ENCODE measurements around the gene PHAX.
"Not testable (repeated sequence)": the region's sequence is repeated elsewhere in the genome, so short reads cannot be mapped to it uniquely, and the experiment has no call there.

Gene PHAX

DNA sequence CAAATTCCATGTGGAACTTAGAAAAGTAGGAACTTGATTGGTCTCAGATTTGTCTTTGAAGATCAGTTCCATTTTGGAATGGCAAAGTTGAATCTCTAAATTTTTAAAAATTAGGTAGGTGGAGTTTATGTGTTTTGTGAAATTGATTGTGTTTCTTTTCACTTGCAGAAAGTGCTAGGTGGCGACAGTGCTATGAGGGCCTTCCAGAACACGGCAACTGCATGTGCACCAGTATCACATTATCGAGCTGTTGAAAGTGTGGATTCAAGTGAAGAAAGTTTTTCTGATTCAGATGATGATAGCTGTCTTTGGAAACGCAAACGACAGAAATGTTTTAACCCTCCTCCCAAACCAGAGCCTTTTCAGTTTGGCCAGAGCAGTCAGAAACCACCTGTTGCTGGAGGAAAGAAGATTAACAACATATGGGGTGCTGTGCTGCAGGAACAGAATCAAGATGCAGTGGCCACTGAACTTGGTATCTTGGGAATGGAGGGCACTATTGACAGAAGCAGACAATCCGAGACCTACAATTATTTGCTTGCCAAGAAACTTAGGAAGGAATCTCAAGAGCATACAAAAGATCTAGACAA lies 2.8 kb downstream of the PHAX start:
- no peak for DNase-seq (ENCODE audit: low read depth in 2 of 2)

DNA sequence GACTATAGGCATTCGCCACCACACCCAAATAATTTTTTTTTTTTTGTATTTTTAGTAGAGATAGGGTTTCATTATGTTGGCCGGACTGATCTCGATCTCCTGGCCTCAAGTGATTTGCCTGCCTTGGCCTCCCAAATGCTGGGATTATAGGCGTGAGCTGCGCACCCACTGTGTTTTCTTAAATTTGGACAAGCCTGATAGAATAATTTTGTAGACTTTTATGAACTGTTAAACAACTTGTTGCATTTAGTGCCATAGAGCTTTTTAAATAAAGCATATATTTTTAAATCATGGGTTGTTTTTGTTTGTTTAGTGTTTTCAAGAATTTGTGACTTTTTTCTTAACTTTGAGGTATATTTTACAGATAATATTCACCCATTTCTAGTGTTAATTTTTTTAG lies 4.8 kb downstream of the PHAX start:
- DNase-seq (ENCODE audit: low read depth in 2 of 2), result no peak

DNA sequence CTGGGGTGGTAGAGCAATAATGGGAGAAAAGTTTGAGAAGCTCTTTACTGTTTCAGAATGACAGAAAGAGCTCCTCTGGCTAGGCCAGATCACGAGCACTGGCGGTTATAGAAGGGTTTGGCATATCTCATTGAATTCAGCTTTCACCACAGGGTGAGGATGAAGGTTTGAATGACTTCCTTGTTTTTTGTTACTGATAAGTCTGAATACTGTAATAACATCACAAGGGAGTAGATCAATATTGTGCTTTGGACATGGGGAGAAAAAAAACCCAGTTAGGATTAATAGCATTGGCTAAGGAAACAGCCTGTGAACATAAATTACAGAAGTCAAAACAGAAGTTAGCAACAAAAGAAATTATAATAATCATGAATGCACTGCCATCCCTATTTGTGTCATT lies 9.4 kb downstream of the PHAX start:
- no peak for DNase-seq (ENCODE audit: low read depth in 2 of 2)

DNA sequence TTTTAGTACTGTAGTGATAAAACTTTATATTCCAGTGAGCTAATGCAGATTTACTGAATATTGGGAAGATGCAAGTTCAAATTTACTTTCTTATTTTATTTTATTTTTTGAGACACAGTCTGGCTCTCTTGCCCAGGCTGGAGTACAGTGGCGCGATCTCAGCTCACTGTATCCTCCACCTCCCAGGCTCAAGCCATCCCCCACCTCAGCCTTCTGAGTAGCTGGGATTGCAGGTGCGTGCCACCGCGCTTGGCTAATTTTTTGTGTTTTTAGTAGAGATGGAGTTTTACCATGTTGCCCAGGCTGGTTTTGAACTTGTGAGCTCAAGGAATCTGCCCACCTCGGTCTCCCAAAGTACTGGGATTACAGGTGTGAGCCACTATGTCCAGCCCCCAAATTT lies 9.9 kb downstream of the PHAX start:
- DNase-seq (ENCODE audit: low read depth in 2 of 2), result no peak

DNA sequence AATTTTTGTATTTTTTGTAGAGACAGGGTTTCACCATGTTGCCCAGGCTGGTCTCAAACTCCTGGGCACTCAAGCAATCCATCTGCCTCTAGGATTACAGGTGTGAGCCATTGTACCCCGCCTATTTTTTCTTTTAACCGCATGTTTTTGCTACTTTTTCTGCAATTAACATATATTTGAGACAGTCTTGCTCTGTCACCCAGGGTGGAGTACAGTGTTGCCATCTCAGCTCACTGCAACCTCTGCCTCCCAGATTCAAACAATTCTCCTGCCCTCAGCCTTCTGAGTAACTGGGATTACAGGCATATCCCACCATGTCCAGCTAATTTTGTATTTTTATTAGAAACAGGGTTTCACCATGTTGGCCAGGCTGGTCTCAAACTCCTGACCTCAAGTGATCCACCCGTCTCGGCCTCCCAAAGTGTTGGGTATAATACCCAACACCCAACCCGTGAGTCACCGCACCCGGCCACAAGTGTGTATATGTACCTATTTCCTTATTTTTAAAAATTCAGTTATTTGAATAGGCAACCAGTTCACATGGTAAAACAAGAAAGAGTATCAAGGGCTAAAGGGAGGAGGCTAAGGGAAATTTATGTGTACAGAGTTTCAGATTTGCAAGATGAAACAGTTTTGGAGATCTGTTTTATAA lies 13.3 kb downstream of the PHAX start:
- DNase-seq (ENCODE audit: low read depth in 2 of 2), result no peak

DNA sequence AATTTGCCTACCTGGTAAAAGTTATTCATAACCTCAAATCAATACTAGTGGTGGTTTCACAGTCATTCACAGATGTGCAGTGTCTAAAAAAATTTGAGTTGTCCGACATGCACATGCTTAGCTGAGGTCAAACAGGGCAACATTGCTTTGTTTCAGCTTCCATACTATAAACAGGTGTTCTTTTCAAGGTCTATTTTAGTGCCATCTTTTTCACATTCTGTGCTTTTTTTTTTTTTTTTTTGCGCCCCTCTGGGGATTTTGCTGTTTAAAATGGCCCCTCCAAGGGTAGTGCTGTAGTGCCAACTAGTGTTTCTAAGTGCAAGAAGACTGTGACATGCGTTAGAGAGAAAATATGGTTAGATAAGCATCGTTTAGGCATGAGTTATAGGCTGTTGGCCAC lies 14.5 kb downstream of the PHAX start:
- no peak for DNase-seq (ENCODE audit: low read depth in 2 of 2)

DNA sequence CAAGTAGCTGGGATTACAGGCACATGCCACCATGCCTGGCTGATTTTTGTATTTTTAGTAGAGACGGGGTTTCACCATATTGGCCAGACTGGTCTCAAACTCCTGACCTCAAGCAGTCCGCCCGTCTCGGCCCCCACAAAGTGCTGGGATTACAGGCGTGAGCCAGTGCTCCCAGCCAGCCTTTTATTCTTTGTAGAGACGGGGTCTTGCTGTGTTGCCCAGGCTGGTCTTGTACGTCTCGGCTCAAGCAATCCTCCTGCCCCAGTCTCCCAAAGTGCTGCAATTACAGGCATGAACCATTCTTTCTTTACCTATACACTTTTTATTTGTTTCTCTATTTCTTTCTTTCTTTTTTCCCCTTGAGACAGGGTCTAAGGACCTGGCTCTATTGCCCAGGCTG lies 16.9 kb downstream of the PHAX start:
- DNase-seq (ENCODE audit: low read depth in 2 of 2), result not testable (repeated sequence)

DNA sequence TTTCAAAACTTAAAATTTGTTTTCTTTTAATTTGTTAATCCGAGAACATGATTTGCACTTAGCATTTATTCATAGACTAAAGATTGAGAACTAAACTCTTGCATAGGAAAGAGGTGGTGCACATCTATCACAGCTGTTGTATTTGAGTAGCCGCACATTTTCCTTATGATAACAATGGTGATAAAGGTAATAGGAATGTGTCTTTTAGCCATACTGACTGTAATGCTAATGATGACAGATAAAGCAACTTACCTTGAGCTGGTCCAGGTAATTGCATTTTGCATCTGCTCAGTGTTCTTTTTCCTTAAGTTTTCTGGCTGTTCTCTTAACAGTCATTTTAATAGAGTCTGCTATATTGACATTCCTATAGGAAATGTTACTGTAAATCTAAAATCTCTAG lies 19.0 kb downstream of the PHAX start:
- DNase-seq (ENCODE audit: low read depth in 2 of 2), result no peak

DNA sequence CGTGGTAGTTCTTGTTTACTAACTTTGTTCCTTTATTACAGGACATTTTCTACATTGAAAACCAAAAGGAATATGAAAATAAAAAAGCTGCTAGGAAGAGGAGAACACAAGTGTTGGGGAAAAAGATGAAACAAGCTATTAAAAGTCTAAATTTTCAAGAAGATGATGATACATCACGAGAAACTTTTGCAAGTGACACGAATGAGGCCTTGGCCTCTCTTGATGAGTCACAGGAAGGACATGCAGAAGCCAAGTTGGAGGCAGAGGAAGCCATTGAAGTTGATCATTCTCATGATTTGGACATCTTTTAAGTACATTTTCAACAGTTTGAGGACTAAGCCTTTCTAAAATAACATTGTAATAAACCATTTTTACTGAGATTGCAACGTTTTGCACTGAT lies 23.8 kb downstream of the PHAX start:
- no peak for DNase-seq (ENCODE audit: low read depth in 2 of 2)

DNA sequence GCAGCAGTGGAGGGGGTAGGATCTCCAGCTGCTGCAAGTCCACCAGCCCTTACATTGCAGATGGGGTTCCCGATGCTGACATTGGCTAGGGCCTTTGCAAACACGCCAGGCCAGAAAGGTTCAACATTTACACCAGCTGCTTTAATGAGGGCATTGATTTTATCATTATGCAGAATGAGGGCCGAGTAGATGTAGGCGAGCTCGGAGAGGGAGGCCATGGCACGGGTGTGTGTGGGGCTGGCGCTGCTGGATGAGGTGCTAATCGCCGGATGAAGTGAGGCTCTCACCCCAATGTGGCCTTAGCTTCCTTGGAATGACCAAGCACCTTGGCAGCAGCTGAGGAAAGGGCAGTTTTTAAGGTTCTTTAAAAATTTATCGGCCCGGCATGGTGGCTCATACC lies 27.4 kb downstream of the PHAX start:
- no peak for DNase-seq (ENCODE audit: low read depth in 2 of 2)

DNA sequence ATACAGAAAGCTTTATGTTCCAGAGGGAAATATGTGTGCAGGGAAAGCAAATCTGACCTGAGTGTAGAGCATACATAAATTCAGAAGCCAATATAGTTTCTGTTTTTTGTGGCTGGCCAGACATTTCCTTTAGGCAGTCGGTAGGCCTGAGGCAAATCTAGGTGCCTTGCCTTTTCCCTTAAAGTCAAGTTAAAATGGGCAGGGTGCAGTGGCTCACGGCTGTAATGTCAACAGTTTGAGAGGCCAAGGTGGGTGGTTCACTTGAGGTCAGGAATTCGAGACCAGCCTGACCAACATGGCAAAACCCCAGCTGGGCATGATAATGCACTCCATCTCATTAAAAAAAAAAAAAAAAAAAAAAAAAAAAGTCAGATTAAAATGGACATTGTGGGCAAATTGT lies 31.2 kb downstream of the PHAX start:
- DNase-seq (ENCODE audit: low read depth in 2 of 2), result no peak

DNA sequence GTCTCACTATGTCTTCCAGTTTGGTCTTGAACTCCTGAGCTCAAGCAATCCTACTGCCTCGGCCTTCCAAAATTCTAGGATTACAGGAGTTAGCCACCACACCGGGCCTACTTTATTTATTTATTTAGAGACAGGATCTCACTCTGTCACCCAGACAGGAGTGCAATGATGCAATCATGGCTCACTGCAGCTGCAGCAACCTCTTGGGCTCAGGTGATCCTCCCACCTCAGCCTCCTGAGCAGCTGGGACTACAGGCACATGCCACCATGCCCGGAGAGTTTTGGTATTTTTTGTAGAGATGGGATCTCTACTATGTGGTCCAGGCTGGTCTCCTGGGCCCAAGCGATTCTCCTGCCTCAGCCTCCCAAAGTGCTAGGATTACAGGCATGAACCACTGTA lies 32.8 kb downstream of the PHAX start:
- no peak for DNase-seq (ENCODE audit: low read depth in 2 of 2)

DNA sequence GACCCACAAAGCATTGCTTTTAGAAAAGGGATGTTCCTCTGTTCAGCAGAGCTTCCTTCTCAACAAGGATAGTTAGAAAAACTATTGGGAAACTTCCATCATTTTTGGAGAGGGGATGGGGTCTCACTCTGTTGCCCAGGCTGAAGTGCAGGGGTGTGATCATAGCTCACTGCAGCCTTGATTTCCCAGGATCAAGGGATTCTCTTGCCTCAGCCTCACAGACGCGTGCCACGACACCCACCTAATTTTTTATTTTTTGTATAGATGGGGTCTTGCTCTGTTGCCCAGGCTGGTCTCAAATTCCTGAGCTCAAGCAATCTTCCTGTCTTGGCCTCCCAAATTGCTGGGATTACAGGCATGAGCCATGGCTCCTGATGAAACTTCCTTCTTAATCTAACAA lies 34.8 kb downstream of the PHAX start:
- DNase-seq (ENCODE audit: low read depth in 2 of 2), result no peak

DNA sequence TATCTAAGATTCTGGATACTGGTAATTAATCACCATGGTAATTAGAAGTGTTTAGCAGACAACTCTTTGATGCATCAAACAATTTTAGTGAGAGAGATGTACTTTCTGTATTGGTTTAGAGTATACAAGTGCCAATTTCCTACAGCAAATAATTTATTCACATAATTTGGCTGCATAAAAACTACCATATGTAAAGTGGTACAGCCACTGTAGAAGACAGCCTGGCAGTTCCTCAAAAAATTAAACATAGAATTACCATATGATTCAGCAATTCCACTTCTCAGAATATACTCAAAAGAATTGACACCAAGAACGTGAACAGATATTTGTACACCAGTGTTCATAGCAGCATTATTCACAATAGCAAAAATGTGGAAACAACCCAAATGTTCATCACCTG lies 36.2 kb downstream of the PHAX start:
- no peak for DNase-seq (ENCODE audit: low read depth in 2 of 2)

DNA sequence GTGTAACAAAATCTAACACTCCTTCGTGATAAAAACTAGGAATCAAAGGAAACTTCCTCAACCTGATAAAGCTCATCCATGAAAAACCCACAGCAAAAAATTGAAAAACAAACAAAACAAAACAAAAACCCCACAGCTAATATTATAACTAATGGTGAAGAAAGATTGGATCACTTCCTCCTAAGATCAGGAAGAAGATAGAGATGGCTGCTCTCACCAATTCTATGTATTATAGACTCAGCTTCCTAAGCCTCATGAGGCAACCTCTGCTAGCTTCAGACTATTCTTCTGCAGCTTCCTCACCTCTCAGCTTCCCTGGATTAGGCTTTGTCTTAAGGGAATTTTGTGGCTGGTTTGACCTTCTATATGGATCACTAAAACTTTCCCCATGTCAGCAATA lies 40.1 kb downstream of the PHAX start:
- DNase-seq (ENCODE audit: low read depth in 2 of 2), result no peak

DNA sequence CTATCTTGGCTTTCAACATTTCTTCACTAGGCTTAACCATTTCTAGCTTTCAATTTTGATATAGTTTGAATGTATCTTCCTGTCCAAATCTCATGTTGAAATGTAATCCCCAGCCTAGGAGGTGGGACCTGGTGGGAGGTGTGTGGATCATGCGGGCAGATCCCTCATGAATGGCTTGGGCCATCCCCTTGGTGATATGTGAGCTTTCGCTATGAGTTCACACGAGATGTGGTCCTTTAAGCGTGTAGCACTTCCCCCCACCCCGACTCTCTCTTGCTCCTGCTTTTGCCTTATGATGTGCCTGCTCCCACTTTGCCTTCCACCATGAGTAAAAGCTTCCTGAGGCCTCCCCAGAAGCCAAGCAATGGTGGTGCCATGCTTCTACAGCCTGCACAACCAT lies 40.6 kb downstream of the PHAX start:
- no peak for DNase-seq (ENCODE audit: low read depth in 2 of 2)

DNA sequence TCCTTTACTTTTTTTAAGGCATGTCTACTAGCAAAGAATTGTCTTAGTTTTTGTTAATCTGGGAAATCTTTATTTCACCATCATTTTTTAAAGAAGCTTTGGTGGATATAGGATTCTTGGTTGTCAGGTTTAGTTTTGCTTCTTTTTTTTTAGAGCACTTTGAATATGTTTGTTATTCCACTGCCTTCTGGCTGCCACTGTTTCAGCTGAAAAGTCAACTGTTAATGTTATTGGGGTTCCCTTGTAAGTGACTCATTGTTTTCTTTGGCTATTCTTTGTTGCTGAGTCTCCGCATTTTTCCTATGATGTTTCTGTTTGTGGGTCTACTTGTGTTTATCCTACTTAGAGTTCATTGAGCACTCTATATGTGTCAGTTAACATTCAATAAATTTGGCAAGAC lies 44.4 kb downstream of the PHAX start:
- DNase-seq (ENCODE audit: low read depth in 2 of 2), result no peak

DNA sequence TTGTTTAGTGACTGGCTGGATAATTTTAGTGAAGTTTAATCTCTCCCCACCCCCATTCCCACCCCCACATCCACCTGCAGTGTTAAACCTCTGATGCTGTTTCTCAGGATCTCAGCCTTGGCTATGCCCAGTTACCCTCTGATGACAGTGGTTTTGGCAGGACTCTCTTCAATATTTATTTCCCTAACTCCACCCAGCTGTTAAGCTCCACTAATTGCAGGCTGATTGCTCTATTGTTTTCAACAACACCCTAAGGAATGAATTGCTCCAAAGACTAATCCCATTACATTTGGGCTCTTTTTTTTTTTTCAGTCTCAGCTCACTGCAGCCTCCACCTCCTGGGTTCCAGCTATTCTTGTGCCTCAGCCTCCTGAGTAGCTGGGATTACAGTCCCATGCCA lies 46.3 kb downstream of the PHAX start:
- DNase-seq (ENCODE audit: low read depth in 2 of 2), result no peak

DNA sequence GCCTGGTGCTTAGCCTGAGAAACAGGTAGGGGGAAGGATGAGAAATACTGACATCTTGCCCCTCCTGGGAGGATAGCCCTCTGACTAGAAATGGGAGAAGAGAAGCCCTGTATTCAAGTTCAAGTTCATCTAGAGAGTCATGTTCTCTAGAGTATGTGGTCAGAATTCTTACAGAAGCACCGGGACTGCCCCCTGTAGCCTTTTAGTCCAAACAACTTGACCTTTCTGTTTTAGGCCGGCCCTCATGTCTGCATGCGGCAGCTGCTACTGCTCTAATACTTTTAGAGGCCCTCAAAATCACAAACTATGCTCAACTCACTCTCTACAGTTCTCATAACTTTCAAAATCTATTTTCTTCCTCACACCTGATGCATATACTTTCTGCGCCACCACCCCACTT lies 47.7 kb downstream of the PHAX start:
- DNase-seq (ENCODE audit: low read depth in 2 of 2), result no peak

DNA sequence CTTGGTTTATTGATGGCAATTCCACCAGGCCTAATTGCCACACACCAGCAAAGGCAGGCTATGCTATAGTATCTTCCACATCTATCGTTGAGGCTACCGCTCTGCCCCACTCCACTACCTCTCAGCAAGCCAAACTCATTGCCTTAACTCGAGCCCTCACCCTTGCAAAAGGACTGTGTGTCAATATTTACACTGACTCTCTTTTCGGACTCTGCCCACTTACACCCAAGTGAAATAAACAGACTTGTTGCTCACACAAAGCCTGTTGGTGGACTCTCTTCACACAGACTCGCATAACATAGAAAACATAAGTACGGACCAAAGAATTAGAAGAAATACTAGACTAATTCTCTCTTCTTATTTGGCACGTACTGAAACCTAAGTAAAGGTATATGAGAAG lies 48.3 kb downstream of the PHAX start:
- not testable (repeated sequence) for DNase-seq (ENCODE audit: low read depth in 2 of 2)

DNA sequence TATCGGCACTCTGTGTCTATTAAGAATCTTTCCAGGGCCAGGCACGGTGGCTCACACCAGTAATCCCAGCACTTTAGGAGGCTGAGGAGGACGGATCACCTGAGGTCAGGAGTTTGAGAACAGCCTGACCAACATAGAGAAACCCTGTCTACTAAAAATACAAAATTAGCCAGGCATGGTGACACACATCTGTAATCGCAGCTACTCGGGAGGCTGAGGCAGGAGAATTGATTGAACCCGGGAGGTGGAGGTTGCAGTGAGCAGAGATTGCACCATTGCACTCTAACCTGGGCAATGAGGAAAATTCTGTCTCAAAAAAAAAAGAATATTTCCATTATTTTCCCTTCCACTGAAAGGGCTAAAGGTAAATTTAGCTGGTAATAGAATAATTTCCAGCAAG lies 49.0 kb downstream of the PHAX start:
- not testable (repeated sequence) for DNase-seq (ENCODE audit: low read depth in 2 of 2)

DNA sequence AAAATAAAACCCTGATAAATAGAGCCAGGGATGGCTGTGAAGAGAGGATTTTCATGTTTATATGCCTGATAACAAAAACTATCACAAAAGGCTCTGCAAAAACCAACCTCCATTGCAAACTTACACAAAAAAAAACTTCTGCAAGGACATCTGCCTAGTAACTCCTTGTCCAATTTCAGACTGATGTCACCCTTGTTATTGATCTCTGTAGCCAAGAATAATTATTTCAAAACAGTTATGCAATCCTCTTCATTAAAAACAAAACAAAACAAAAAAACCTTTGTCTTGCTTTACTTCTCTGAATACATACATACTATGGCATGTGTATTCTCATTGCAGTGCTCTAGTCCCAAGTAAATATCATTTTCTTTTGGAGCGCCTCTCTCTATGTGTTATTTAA lies 49.7 kb downstream of the PHAX start:
- no peak for DNase-seq (ENCODE audit: low read depth in 2 of 2)

DNA sequence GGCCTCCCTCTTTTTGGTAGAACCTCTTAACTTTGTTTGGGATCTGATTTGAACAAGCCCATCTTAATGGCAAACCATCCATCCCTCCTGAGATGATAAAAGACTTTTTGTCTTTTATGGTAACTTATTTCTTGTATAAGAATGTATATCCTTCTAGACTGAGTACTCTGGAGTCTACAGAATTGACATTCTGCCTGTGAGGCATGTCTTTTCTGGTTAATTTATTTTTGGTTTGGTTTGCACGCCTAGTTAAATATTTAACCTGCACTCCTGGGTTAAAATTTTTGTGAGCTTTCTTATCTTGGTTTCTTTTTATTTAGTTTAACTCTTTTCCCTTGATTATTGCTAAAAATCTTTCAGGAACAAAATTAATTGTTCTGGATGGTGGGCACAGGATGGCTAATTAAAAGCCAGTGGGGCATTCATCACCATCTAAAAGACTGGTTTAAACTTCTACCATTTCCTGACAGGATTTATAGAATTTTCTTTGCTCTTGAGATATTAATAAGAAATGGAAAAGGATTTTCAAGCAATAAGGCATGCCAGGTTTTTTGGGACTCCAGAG lies 50.3 kb downstream of the PHAX start:
- DNase-seq (ENCODE audit: low read depth in 2 of 2), result no peak
